ENCODE data around the gene TMEM150B. TPM values are rescaled to one million over a fixed set of nuclear protein-coding genes. Genes with fewer than 3 reads are reported as not detected.

The TMEM150B gene
- polyA plus RNA-seq, 3 donors = 10.1 to 65.6 (median 11.2) TPM

GRCh38 chr19:55289117-55289796, 35.9 kb downstream of the TMEM150B start:
- H3K4me3 Mint-ChIP-seq = no peak overlapping the region
- intact Hi-C loops (cut with micrococcal nuclease) = loop anchor here in 1 of 2 donors (5.0 kb wide), 1 partner anchor 37 kb away; no protein-coding TSS in a partner anchor

More at GRCh38 chr19:55289117-55289796, 35.9 kb downstream of the TMEM150B start:
- Histone ChIP-seq H3K9ac (ENCODE audit: insufficient read depth, low read length, poor library complexity, severe bottlenecking) (no peak overlapping the region), H3K27me3 (ENCODE audit: control insufficient read depth in 2 of 2, insufficient read depth in 2 of 2, low read length in 2 of 2) (no peaks in the 10 kb centered on the region), H3K27ac (ENCODE audit: low read depth in 1 of 2, low read length in 2 of 2) (no peak overlapping the region), H3K4me3 (replicated peaks in 1 of 3; ENCODE audit: low read depth in 2 of 3, low read length in 3 of 3) (no peak overlapping the region), H3K4me1 (ENCODE audit: control insufficient read depth in 1 of 2, insufficient read depth in 2 of 2, low read length in 2 of 2) (no peaks in the 10 kb centered on the region), H3K79me2 (ENCODE audit: insufficient read depth, low read length) (no peaks in the 10 kb centered on the region), H3K4me2 (replicated peaks; ENCODE audit: extremely low read depth, low read length, poor library complexity, severe bottlenecking) (no peak overlapping the region), H3K9me3 (replicated peaks in 1 of 2; ENCODE audit: control insufficient read depth in 1 of 2, insufficient read depth in 1 of 2, low read length in 2 of 2) (no peaks in the 10 kb centered on the region), H3K36me3 (replicated peaks in 1 of 2; ENCODE audit: control insufficient read depth in 1 of 2, insufficient read depth in 2 of 2, low read length in 2 of 2) (no peaks in the 10 kb centered on the region), H2AFZ (ENCODE audit: insufficient read depth, low read depth, low read length, poor library complexity, severe bottlenecking) (no peak overlapping the region), H4K20me1 (ENCODE audit: insufficient read depth, low read length) (no peaks in the 10 kb centered on the region)
- Mint-ChIP-seq H3K27me3 (ENCODE audit: low read depth in 3 of 3) (peaks cover 10 to 13% (median 13%) of the 10 kb centered on the region in 3 donors), H3K36me3 (no peaks in the 10 kb centered on the region), H3K4me1 (no peaks in the 10 kb centered on the region), H3K27ac (no peak overlapping the region), H3K9me3 (peaks cover 0 to 2% (median 0%) of the 10 kb centered on the region in 7 donors)
- DNase-seq = no peak
- TF ChIP-seq CTCF (IDR thresholded peaks at IDR 0.05) = no peak
- 100% methylated on average over 2 of the region's 9 CpGs for WGBS (ENCODE audit: insufficient coverage)

Measured in CD14-positive monocyte (primary cell).